Measurements from ENCODE around the gene CRELD1.

DNA sequence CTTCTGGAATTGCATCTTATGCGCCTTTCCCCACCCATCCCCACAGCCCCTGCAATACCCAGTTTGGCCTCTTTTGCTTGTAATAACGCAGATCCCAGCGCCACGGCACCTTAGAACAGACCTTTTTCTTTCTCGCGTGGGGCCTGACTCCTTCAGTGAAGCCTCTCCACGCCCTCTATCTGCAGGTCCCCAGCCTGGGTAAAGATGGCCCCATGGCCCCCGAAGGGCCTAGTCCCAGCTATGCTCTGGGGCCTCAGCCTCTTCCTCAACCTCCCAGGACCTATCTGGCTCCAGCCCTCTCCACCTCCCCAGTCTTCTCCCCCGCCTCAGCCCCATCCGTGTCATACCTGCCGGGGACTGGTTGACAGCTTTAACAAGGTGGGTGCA is 594 bp downstream of the CRELD1 start:
- TF ChIP-seq EP300 (IDR thresholded peaks at IDR 0.05) (no peak), POLR2A (IDR thresholded peaks at IDR 0.05) (no peak)
- TF ChIP-seq, protein P1, sequence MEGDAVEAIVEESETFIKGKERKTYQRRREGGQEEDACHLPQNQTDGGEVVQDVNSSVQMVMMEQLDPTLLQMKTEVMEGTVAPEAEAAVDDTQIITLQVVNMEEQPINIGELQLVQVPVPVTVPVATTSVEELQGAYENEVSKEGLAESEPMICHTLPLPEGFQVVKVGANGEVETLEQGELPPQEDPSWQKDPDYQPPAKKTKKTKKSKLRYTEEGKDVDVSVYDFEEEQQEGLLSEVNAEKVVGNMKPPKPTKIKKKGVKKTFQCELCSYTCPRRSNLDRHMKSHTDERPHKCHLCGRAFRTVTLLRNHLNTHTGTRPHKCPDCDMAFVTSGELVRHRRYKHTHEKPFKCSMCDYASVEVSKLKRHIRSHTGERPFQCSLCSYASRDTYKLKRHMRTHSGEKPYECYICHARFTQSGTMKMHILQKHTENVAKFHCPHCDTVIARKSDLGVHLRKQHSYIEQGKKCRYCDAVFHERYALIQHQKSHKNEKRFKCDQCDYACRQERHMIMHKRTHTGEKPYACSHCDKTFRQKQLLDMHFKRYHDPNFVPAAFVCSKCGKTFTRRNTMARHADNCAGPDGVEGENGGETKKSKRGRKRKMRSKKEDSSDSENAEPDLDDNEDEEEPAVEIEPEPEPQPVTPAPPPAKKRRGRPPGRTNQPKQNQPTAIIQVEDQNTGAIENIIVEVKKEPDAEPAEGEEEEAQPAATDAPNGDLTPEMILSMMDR (IDR thresholded peaks at IDR 0.05): no peak
